WI38 (cell line): ENCODE results near the gene ALK.

Experiments used
- H3K4me3 ChIP-seq: 2 replicates; pipeline ENCODE4 v1.5.1; 2011; ENCODE audit warnings: low read depth, mild to moderate bottlenecking, control low read depth, low read length
- CTCF ChIP-seq: IDR thresholded peaks from 2 replicates; pipeline ENCODE4 v1.5.1; 2012; ENCODE audit warnings: low read depth, mild to moderate bottlenecking, control low read depth, low read length

ALK gene

GRCh38 chr2:29478641-29479040, 442.7 kb downstream of the ALK start:
- TF ChIP-seq CTCF: no peak
- no peak overlapping the region for H3K4me3 ChIP-seq

GRCh38 chr2:29477186-29477585, 444.2 kb downstream of the ALK start:
- no peak for TF ChIP-seq CTCF
- no peak overlapping the region for H3K4me3 ChIP-seq

GRCh38 chr2:29475499-29475898, 445.9 kb downstream of the ALK start:
- TF ChIP-seq CTCF: no peak
- no peak overlapping the region for H3K4me3 ChIP-seq

- no peak for TF ChIP-seq CTCF
- H3K4me3 ChIP-seq: no peak overlapping the region
Measured at GRCh38 chr2:29469961-29470360, 451.4 kb downstream of the ALK start.

GRCh38 chr2:29469516-29469915, 451.9 kb downstream of the ALK start:
- no peak for TF ChIP-seq CTCF
- no peak overlapping the region for H3K4me3 ChIP-seq

- no peak for TF ChIP-seq CTCF
- no peak overlapping the region for H3K4me3 ChIP-seq
Measured at GRCh38 chr2:29463181-29463900, 458.0 kb downstream of the ALK start.

- H3K4me3 ChIP-seq: no peak overlapping the region
- TF ChIP-seq CTCF: no peak
Measured at GRCh38 chr2:29462293-29462692, 459.1 kb downstream of the ALK start.
